CD4-positive, alpha-beta T cell treated with Interferon alpha-2 for 1 hour (primary cell): ENCODE data around the gene RHBDL3.
A peak's percentile ranks its signal among the peaks of the same experiment; 100 is the strongest.
"Not testable (repeated sequence)": the region's sequence is repeated elsewhere in the genome, so short reads cannot be mapped to it uniquely, and the experiment has no call there.

Source experiments
- DNase-seq, 2 donors: peaks; one replicate each; pipeline ENCODE4 v3.0.0-alpha.2; 2020 to 2022

Gene RHBDL3

DNA sequence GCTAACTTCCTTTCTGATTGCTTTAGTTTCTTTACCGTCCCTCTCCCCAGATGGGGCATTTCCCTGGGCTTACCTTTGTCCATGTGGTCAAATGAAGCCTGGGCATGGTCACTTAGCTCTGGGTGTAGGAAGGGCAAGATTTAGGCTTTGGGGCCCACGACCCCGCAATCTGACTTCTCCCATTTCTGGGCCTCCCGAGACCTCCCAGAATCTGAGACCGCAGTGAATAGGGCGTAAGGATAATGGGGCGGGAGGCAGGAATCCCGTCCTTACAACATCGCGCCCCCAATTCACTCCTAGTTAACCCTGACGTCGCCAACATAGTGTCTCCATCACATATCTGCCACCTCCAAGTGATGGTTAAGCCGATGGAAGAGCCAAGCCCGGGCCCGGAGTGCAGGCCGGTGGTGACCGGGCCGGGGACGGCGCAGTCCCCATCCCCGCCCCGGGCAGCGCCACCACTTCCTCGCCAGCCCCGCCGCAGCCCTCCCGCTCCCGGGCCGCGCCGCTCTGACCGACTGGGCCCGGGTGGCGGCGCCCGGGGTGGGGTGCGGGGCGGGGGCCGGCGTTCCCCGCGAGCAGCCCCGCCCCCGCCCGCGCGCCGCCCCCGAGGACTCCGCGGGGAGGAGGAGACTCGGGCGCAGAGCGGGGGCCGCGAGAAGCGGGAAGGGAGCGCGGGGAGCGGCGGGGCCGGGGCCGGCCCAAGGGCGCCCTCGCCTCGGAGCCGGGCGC, at the start of gene RHBDL3:
RHBDL3 (plus strand) TSS at position 641 of the 732 bp plus-strand sequence. CDS start 358 bp downstream, outside the sequence.
- peak in 1 of 2 donors; percentile 28 for DNase-seq

DNA sequence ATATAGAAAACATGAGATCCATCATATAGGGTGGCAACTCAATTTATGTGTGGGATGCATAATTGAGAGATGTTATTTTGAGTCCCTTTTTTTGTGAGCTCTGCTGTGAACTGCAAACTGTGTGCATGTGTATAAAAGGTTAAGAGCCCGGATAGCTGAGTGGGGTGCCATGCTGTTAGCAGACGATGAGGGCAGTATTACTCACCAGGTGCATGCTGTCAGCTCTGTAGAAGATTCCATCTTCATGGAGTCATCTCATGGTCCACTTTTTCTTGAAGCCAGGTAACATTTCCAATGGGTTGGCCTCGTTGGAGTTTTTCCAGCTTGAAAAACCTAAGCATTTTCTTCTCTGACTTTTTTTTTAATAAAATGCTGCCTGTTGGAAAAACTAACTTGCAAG, 43.0 kb upstream of the RHBDL3 start:
- DNase-seq = no peak

GRCh38 chr17:32223703-32224102, 41.9 kb upstream of the RHBDL3 start:
- DNase-seq = no peak

DNA sequence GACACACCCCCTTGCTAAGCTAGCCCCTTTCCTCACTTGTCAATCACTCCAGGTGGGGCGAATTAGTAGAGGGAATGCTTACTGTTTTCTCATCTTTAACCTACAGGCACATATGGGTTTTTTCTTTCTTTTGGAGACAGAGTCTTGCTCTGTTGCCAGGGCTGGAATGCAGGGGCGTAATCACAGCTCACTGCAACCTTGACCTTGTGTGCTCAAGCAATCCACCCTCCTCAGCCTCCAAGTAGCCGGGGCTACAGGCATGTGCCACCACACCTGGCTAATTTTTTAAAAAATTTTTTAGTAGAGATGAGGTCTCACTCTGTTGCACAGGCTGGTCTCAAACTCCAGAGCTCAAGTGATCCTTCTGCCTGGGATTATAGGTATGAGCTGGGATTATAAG, 38.7 kb upstream of the RHBDL3 start:
- no peak for DNase-seq

DNA sequence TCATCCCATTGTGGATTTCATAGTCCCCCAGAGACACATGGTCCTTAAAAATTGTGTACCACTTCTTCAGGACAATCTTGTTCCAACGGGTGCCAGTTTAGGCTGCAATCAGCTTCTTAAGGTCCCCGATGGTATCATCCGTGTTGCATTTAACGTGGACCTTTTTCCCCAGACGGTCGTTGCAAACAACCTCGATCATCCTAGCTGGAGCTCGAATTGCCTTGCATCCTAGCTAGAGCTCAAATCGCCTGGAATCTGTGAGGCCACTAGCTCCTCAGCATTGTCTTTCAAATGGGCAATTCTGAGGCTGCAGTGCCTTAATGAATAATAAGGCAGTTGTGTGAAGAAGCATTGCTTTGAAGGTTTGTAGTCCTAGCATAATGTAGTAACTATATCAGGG, 37.7 kb upstream of the RHBDL3 start:
- DNase-seq = no peak

DNA sequence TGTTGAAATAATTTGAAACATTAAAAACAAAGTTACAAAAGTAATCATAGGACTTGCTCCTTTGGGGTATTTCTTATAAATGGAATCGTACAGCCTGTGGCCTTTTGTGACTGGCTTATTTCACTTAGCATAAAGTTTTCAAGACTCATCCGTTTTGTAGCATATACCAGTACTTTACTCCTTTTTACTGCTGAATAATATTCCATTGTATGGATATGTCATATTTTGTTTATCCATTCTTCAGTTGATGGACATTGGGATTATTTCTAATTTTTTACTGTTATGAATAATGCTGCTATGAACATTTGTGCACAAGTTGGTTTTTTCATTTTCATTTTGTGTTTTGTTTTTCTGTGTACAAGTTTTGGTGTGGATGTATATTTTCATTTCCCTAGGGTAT, 30.0 kb upstream of the RHBDL3 start:
- DNase-seq = no peak

- no peak for DNase-seq
Observed at GRCh38 chr17:32239456-32239855, 26.2 kb upstream of the RHBDL3 start.

- no peak for DNase-seq
Observed at GRCh38 chr17:32240750-32241149, 24.9 kb upstream of the RHBDL3 start.

- DNase-seq = no peak
Observed at GRCh38 chr17:32241640-32242039, 24.0 kb upstream of the RHBDL3 start.

DNA sequence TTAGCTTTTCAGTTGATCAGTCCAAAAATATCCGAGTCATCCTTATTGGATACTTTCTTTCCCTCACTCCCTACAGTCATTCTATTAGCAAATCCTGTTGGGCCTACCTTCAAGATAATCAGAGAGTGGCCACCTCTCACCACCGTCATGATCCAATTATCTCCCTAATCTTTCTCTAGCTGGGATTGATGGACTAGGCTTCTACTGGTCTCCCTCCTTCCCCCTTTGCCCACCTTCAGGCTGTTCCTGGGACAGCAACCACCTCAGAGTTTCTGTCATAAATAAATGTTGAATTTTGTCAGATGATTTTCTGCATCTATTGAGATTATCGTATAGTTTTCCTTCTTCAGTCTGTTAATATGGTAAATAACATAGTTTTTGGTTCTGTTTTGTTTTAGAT, 16.2 kb upstream of the RHBDL3 start:
- DNase-seq = no peak

DNA sequence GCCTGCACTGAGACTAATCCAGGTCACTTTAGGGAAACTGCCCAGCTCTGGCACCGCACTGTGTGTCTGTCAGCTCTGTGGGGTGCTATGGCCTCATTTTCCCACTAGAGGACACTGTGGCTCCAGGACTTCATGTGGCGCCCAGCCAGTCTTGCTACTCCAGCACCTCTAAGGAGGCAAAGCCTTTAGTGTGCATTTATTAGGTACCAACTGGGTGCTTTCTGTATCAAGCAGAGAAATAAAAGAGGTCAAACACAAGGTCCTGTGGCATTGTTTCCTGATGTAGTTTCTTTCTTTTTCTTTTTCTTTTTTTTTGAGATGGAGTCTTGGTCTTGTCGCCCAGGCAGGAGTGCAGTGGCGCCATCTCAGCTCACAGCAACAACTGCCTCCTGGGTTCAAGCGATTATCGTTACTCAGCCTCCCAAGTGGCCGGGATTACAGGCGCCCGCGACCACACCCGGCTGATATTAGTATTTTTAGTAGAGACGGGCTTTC, 12.5 kb upstream of the RHBDL3 start:
- DNase-seq = peak; percentile 63 to 73

DNA sequence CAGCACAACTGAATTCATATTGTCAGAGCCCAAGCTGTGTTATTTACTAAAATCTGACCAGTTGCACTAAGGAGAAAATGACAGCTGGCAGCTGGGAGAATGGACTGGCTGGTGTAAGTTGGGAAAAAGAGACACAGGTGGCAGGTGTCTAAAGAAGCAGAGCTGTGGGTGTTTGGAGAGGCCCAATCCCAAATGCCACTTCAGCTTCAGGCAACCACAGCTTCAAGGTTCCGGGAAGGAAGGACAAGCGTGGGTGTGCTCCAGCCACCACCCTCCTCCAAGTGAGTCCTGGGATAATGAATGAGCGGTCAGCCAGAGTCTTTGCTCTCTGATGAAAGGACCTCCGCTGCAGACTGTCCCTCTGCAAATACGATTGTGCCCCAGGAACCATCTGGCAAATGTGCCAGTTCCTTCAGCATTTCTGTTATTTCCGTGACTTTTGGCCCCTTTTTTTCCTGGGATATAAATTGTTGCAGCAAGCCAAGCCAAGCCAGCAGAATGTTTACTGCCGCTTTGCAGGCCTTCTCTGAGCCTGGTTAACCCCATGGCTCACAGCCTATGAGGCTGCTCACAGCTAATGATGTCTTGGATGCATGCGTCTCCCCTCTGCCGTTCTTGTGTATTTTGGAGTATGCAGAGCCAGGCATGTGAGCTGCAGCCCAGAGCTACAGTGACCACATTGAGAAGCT, 9.5 kb upstream of the RHBDL3 start:
- DNase-seq = no peak

DNA sequence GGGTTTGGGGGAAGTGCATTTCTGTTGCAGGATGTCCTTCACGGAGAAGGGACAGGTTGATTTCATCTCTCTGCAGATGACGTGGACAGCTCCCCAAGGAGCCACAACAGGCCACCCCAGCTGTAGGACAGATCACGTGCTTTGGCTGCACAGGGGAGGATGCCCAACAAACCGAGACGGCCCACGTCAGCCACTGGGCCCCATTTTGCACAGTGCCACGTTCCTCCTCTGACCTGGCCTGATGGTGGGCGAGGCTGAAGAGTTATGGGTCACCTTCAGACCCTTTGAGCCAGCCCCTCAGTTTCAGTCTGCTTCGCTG, 9.0 kb upstream of the RHBDL3 start:
- DNase-seq = no peak

DNA sequence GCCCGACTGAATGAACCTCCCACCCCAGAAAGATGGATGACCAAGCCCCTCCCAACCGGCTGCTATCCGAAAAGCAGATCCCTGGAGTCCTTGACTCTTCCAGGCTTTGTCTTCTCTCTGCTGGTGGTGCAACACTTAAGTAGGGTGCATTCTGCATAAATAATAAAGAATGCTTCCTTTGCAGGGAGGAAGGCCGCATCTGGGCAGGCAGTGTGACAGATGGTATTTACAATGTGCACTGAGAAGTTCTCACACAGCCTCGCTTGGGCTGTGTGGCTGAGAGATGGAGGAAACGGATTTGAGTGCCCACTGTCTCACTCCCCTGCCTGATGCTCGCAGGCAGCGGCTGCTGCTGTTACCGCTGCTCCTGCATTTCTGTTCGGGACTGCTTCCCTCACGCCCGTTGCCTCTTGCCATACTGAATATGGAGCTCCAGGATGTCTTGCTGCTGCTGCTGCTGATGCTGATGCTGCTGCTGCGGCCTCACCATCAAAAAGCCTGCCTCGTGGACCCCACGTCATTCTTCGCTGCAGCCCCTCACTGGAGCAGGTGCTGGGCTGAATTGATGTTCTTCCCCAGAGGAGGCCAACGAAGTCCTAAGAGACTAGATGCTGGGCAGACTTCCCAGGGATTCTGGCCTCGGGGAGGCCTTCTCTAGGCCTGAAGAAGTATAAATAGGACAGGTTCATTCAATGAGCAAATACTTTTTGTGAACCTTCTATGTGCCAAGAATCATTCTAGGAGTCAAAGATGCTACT, 7.1 kb upstream of the RHBDL3 start:
- DNase-seq = no peak

DNA sequence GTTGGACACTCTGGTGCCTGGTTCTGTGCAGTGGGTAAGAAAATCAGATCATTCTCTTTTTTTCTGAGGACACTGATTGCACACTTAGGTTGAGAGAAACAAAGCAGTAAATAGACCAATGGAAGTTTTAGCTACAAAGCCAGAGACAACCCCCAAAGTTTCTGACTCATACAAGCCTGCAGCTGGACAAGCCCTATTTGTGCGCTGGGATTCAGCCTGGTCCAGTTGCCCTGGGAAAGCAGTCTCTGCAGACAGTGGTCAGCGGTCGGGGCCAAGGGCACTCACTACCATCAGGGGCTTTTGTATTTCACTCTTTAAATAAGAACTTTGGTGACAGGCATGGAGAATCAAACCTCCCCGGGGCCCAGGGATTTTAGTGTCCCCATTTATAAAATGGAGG, 6.0 kb upstream of the RHBDL3 start:
- DNase-seq = no peak

- no peak for DNase-seq
Observed at GRCh38 chr17:32261417-32261736, 4.3 kb upstream of the RHBDL3 start.

- DNase-seq = no peak
Observed at GRCh38 chr17:32261936-32262510, 3.6 kb upstream of the RHBDL3 start.

- DNase-seq = not testable (repeated sequence)
Observed at GRCh38 chr17:32263515-32263914, 2.1 kb upstream of the RHBDL3 start.

GRCh38 chr17:32264140-32264799, 1.4 kb upstream of the RHBDL3 start:
- no peak for DNase-seq

- no peak for DNase-seq
Observed at GRCh38 chr17:32264823-32265191, 825 bp upstream of the RHBDL3 start.

DNA sequence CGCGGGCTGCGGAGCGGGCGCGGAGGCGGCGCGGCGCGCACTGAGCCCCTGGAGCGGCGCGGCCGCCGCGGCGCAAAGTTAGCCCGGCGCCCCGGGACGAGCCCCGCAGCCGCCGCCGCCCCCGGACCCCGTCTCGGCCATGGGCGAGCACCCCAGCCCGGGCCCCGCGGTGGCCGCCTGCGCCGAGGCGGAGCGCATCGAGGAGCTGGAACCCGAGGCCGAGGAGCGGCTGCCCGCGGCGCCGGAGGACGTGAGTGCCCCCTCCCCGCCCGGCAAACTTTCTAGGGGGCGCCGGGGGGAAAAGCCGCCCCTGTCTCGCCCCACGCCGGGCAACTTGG, 388 bp downstream of the RHBDL3 start:
- DNase-seq = no peak

DNA sequence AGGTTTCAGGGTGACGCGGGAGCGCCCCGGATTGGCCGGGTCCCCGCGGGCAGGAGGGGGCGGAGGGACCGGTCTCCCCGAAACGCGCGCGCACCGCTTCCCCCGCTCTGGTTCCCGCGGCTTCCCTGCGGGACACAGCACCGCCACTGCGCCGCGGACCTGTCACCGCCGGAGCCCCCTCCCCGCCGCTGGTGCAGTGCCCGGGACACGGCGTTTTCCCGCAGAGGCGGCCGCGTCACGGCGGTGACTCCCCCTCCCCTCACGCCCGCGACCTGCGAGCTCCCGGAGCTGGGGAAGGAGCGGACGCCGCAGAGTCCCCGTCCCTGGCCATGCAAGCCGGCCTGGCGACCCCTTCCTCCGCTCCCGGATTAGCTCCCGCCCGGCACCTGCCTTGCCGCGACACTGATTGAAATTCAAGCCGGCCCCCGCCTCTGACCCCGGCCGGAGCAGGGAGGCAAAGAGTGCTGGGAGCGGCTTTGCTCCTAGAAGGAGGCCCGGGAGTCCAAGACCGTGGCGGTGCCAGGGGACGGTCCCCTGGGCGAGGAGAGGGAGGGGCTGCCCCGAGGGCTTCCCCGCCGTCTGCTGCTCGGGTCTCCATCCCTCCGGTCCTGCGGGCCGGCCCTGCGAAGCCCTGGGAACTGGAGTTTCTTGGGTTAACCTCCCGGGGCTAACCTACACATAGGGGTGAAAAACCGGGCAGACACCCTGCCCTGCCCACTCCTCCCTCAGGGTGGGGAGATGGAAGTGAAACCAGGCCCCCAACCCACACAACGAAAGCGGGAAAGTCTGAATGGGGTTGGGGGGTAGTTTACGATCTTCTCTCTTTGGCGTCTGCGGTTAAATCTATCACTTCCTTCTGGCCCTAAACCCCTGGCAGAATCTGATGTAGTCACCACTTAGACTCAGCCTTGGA, 1.0 kb downstream of the RHBDL3 start:
- peak in 1 of 2 donors; percentile 15 for DNase-seq
